ENCODE measurements around the gene CYP26B1. TPM values are rescaled to one million over a fixed set of nuclear protein-coding genes. Genes with fewer than 3 reads are reported as not detected.

The CYP26B1 gene
- total and polyA plus RNA-seq, 9 of the 15 experiments (the other 6 are each of a cell fraction or from before 2014, with no cell fraction given), result 0.01 to 0.13 (median 0.04) TPM; not detected in 6

GRCh38 chr2:72085036-72085435 lies 62.6 kb downstream of the CYP26B1 start:
- H3K9me3 ChIP-seq (replicated peaks; ENCODE audit: control insufficient read depth, insufficient read depth, low read depth, low read length), result no peaks in the 10 kb centered on the region
- ATAC-seq, result no peak
- H3K4me3 ChIP-seq, result no peak overlapping the region
- intact Hi-C loops (cut with micrococcal nuclease) (no loop called here), in situ Hi-C loops (cut with MboI) (no loop called here)
- peaks cover 3 to 40% of the 10 kb centered on the region in 2 experiments; a peak in 3 of 5 replicates for H3K27me3 ChIP-seq (ENCODE audit: control insufficient read depth in 2 of 2, insufficient read depth in 2 of 2, low read length in 2 of 2)
- peaks cover 4% of the 10 kb centered on the region for H3K9me1 ChIP-seq (ENCODE audit: control insufficient read depth, insufficient read depth, low read length)
- H4K20me1 ChIP-seq (replicated peaks; ENCODE audit: control insufficient read depth, insufficient read depth, low read length), result no peaks in the 10 kb centered on the region
- TF ChIP-seq HIVEP1 (CRISPR knock-in tag; IDR thresholded peaks at IDR 0.05) (no peak), ZNF561 (CRISPR knock-in tag; conservative IDR thresholded peaks at IDR 0.05) (no peak), SMC3 (conservative IDR thresholded peaks at IDR 0.05; ENCODE audit: insufficient read depth, low read depth, low read length) (no peak), KDM2B (CRISPR knock-in tag; IDR thresholded peaks at IDR 0.05) (no peak), ZNF408 (CRISPR knock-in tag; IDR thresholded peaks at IDR 0.05; ENCODE audit: low read depth) (no peak), PCBP1 (IDR thresholded peaks at IDR 0.05; ENCODE audit: low read depth, low read length, poor library complexity, severe bottlenecking) (no peak), ZHX1 (conservative IDR thresholded peaks at IDR 0.05; ENCODE audit: low read length) (no peak), KDM4B (IDR thresholded peaks at IDR 0.05; ENCODE audit: borderline replicate concordance in 2 of 2, low read depth in 1 of 2) (no peak), PURB (CRISPR knock-in tag; IDR thresholded peaks at IDR 0.05; ENCODE audit: low read depth) (no peak), MTF1 (CRISPR knock-in tag; IDR thresholded peaks at IDR 0.05; ENCODE audit: borderline replicate concordance) (no peak), MCM2 (IDR thresholded peaks at IDR 0.05; ENCODE audit: low read depth) (no peak), NR4A1 (CRISPR knock-in tag; IDR thresholded peaks at IDR 0.05) (no peak), NR4A1 (tag; IDR thresholded peaks at IDR 0.05) (no peak), TAF15 (IDR thresholded peaks at IDR 0.05; ENCODE audit: low read depth, low read length) (no peak)
- TF ChIP-seq, protein P1, sequence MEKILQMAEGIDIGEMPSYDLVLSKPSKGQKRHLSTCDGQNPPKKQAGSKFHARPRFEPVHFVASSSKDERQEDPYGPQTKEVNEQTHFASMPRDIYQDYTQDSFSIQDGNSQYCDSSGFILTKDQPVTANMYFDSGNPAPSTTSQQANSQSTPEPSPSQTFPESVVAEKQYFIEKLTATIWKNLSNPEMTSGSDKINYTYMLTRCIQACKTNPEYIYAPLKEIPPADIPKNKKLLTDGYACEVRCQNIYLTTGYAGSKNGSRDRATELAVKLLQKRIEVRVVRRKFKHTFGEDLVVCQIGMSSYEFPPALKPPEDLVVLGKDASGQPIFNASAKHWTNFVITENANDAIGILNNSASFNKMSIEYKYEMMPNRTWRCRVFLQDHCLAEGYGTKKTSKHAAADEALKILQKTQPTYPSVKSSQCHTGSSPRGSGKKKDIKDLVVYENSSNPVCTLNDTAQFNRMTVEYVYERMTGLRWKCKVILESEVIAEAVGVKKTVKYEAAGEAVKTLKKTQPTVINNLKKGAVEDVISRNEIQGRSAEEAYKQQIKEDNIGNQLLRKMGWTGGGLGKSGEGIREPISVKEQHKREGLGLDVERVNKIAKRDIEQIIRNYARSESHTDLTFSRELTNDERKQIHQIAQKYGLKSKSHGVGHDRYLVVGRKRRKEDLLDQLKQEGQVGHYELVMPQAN (IDR thresholded peaks at IDR 0.05; ENCODE audit: borderline replicate concordance), result no peak
- no peak for DNase-seq (ENCODE audit: extremely low read depth in 1 of 4, low spot score in 3 of 4)
- no peak overlapping the region for H3K27ac ChIP-seq (ENCODE audit: extremely low read depth, low read depth, low read length)
- ChIA-PET CTCF (ENCODE audit: low intra/inter-chr PET ratio) (no interaction called here), POLR2A (no interaction called here)
- whole genome bisulfite sequencing (ENCODE audit: insufficient coverage, low coverage, missing lambda C conversion rate), result 3% methylated on average over 7 of the region's 10 CpGs
- H2AFZ ChIP-seq (ENCODE audit: low read depth, low read length), result no peak overlapping the region
- no TSS peak for BruUV-seq (replicated peaks)
- no peaks in the 10 kb centered on the region for H3K79me2 ChIP-seq (ENCODE audit: control insufficient read depth, insufficient read depth, low read length)
- peaks cover 0 to 3% of the 10 kb centered on the region in 2 experiments; a peak in 3 of 5 replicates for H3K4me1 ChIP-seq (replicated peaks in 1 of 2; ENCODE audit: control insufficient read depth in 2 of 2, insufficient read depth in 2 of 2, low read length in 2 of 2)
- no peak overlapping the region for H3K9ac ChIP-seq (ENCODE audit: insufficient read depth in 1 of 2, low read depth in 2 of 2, low read length in 2 of 2)
- no peaks in the 10 kb centered on the region for H3K36me3 ChIP-seq (ENCODE audit: control insufficient read depth, insufficient read depth, low read length)
- no peak for FAIRE-seq
- H3K4me2 ChIP-seq (ENCODE audit: insufficient read depth, low read length), result no peak overlapping the region
